Neural cell (in vitro differentiated cells): ENCODE measurements around the gene ANKRD45.

Experiments
- CTCF ChIP-seq: fragments of 450-650 bp; IDR thresholded peaks from 2 replicates; pipeline ENCODE4 v1.5.1; 2014; ENCODE audit warnings: antibody characterized with exemption, mild to moderate bottlenecking, moderate library complexity; ENCODE audit not compliant: poor library complexity, severe bottlenecking
- TAF1 ChIP-seq: IDR thresholded peaks from 2 replicates; pipeline ENCODE4 v1.6.1; 2012; ENCODE audit warnings: low read depth

- TF ChIP-seq CTCF: no peak
- TF ChIP-seq TAF1: no peak
Measured at GRCh38 chr1:173682184-173682583, 12.5 kb upstream of the ANKRD45 start.
